Medulla oblongata (tissue), 1 donor: ENCODE results near the gene ZNF79.

Experiments used
- DNase-seq: peaks from one replicate; pipeline ENCODE4 v3.0.0-alpha.2; 2015; ENCODE audit errors: extremely low spot score

ZNF79 gene

DNA sequence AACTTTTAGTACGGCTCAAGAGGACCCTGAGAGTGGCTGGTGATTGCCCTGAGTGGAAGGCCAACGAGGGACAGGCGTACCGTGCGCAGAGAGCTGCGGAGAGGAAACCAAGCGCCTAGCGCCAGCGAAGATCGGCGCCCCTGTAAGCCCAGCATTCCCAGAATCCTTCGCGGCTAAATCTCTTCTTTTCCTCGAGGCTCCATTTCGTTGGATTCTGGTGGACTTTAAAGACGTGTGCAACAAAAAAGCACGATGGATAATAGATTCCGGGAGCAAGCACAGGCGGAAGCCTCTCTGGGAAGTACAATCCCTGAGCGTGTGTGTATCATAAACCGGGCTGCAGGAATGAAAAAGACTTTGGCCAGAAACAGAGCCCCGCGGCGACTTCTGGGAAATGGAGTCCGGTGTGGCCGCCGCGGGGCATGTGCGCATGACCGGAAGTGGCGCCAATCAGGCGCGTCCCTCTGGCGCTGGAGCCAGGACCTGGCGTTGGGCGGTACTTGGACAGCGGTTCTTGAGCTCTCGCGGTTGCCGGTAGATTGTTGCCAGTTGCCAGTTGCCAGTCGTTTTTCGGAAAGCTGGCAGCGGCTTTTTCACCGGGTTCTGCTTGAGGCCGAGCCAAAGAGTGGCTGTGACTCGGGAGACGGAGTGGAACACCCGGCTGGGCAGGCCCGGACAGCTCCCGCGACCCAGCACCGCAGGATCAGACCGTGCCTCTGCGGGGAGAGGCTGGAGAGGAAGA, at the start of gene ZNF79:
Gene ZNF79, plus strand, starts transcription at position 449 of the 742 bp plus-strand sequence. CDS start 406 bp downstream, outside the sequence.
- peak; percentile 95 for DNase-seq

DNA sequence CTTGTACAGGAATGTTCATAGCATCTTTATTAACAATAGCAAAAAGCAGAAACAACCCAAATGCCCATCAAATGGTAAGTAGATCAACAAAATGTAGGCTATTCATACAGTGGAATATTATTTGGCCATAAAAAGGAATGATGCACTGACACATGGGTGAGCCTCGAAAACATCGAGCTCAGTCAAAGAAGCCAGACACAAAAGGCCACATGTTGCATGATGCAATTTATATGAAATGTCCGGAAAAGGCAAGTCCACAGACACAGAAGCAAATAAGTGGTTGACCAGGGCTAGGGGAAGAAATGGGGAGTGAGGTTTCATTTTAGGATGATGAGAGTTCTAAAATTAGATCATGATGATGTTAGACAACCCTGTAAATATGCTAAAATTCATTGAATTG, 43.7 kb upstream of the ZNF79 start:
- no peak for DNase-seq

DNA sequence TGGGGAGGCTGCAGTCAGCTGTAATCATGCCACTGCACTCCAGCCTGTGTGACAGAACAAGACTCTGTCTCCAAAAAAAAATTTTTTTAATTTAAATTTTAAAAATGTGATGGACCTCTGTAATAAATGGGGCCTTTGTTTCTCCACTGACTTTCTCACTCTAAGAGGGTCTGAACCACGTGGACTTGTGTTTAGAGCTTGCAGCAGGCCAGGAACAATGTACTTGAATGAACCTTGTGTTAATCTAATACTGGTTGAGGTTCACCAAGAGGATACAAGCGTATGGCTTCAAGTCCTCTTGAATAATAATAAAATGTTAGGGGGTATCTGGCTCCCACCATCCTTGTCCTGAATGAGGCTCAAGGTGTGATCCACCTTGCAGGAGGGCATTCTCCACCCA, 41.6 kb upstream of the ZNF79 start:
- no peak for DNase-seq

DNA sequence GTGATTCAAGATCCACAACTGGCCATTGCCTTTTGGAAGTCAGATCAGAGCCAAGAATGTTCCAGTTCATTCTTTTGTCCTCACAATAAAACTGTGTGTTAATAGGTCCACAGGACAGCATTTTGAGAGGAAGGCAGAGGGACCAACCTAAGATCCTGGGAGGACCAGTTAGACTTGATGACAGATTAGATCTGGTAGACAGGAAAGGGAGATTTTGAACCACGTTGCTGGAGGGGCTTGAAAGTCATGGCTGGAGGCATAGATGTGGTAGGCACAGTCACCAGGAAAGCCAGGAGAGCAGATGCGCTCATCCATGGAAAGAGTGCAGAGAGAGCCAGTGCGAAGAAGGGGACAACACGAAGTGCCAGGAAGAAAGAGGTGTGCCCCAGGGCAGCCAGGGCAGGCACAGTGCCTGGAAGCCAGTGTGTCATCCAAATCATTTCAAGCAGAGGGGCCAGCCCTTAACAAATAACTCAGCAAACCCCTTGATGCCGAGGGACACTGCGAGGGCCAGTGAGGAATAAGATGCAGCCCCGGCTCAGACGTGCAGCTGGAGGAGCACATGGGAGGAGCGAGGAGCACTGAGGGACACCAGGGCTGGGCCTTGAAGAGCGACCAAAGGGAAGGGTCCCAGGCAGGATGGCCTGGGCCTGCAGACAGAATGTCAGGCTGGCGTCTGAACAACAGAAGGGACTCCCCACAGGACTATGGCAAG, 40.0 kb upstream of the ZNF79 start:
- DNase-seq: no peak

DNA sequence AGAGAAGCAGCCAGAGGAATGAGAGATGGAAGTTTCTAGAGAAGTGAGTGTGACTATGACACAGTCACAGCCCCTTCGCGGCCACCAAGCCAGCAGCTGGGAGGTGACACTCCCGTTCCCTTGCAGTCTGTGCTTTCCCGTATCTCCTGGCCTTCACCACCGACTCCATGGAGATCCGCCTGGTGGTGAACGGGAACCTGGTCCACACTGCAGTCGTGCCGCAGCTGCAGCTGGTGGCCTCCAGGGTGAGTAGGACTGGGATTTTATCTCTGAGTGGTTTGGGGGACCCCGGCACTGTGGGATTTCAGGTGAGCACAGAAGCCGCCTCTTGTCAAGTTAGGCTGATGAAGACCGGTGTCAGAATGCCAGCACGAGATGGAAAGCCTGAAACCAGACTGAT, 39.3 kb upstream of the ZNF79 start:
- no peak for DNase-seq

DNA sequence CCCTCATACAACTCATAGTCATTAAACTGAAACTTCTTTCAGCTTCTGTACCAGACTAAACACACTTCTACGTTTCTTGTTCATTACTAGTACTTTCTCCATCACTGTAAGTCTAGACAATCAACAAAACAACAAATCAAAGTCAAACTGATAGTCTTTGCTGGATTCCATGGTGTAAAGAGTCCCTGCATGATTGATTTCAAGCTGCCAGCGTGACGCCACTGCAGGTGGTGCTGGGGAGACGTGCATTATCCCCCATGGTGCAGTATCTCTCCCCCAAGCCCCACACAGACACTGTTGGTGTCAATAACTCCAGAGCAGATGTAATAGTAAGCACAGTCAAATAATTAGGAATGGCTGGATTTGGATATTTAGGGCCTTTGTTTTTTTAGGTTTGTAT, 37.9 kb upstream of the ZNF79 start:
- no peak for DNase-seq

DNA sequence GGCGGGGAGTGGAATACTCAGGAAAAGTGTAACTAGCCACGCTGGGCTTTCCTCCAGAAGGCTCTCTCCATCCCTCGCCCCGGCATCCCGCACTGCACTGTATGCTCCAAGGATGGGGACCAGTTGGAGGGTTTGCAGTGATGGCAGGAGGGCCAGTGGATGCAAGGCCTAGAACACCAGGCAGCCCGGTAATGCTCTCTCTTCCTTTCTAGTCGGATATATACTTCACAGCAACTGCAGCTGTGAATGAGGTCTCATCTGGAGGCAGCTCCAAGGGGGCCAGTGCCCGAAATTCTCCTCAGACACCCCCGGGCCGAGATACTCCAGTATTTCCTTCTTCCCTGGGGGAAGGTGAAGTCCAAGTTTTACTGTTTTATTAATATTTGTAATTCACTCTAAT, 37.2 kb upstream of the ZNF79 start:
- DNase-seq: no peak

DNA sequence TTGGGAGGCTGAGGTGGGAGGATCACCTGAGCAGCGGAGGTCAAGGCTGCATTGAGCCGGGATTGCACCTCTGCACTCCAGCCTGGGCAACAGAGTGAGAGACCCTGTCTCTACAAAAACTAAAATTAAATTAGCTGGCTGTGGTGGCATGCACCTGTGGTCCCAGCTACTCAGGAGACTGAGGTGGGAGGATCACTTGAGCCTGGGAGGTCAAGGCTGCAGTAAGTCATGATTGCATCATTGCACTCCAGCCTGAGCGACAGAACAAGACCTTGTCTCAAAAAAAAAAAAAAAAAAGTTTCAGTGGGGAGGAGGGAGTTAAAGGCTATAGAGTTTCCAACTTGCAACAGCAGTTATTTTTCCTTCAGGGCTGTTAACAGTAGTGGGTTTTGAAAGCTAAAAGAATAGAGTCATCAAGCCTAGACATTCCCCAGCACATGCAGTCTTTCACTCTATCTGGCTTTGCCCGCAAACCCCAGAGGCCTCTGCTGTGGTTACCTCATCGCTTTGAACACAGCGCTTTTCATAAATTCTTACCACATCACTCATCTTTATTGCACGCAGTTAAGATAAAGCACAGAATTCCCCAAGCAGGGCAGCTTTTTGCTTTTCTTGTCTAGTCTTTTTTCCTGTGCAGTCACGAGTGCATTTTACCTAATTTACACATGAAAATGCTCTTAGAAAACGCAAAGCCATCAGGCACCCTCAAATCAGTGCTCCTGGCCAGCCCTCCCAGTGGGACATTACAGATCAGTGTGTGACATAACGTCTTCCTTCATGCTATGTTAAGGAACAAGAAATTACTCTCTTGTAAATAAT, 35.9 kb upstream of the ZNF79 start:
- DNase-seq: peak; percentile 37

DNA sequence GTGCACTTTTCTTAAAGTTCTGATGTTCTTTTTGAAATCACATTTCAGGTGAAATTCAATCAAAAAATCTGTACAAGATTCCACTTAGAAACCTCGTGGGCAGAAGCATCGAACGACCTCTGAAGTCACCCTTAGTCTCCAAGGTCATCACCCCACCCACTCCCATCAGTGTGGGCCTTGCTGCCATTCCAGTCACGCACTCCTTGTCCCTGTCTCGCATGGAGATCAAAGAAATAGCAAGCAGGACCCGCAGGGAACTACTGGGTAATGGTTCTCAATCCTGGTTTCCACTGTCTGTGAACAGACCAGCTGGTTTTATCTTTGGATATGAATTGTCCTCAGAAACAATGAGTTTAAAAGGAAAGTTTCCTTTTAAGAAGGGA, 35.3 kb upstream of the ZNF79 start:
- no peak for DNase-seq

DNA sequence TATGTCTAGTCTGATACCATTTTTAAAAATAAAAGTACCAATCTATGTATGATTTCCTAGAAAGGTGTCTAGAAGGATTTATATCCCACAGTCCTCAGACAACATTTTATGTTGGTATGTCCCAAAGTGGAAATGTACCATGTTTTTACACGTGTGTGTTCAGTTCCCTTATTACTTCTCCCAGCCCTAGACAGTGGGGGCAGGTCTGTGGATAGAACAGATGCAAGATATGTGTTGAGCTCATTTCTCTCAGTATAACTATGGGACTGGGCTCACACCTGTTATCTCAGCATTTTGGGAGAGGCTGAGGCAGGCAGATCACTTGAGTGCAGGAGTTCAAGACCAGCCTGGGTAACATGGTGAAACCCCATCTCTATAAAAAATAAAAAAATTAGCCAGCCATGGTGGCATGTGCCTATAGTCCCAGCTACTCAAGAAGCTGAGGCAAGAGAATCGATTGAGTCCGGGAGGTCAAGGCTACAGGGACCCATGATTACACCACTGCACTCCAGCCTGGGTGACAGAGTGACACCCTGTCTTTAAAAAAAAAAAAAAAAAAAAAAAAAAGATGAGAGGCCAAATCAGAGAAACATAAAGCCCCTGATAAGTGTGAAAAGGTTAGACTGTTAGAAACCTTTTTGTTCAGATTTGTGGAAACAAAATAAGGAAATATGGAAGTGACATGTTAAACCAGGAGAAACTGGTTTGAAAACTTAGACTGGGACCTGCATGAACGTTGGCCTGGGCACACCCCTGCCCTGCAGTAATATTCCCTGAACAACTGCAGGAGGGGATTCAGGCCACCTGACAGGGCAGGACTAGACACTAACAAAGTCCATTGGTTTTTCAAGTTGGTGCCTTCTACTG, 34.6 kb upstream of the ZNF79 start:
- DNase-seq: no peak

DNA sequence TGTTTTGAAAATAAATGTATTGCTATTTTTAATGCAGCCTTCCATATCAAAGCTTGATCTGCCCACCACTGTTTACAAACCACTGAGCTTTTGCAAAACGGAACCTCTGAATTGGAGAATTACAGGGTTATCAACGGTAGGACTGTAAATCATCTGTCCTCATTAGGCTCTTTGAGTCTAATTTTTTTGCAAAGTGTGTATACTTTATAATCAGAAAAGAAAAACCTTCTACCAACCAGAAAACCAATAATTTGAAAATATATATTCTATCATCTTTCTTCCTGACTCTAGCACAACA, 34.0 kb upstream of the ZNF79 start:
- no peak for DNase-seq

DNA sequence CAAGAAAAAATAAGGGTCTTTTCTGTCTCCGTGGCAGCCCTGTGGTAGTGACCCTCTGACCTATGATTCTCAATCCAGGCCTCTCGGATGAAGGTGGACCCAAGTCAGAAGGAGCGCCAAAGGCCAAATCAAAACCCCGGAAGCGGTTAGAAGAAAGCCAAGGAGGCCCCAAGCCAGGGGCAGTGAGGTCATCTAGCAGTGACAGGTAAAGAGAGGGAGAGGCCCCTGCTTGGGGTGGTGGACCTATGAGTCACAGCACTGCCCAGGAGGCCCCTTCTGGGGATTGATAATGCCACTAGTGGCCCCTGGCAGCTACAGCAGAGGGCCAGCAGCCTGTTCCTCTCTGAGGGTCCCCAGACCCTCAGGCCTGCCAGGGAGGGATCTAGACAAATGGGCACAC, 33.6 kb upstream of the ZNF79 start:
- DNase-seq: no peak

DNA sequence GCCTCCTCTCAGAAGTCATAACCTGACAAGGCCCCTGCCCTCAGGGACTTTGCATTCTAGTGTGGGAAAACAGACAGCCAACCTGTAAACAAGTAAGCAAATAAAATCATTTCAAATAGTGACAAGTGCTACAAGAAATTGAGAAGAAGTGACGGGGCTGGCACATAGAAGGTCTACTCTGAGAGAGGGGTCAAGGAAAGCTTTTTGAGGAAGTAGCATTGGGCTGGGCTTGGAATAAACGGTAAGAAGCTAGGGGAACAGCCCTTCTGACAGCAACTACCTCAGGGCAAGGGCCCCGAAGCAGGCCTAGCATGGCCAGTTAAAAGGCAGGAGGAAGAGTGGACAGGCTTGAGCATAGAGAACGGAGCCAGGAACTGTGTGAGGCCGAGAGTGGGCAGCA, 32.0 kb upstream of the ZNF79 start:
- no peak for DNase-seq

DNA sequence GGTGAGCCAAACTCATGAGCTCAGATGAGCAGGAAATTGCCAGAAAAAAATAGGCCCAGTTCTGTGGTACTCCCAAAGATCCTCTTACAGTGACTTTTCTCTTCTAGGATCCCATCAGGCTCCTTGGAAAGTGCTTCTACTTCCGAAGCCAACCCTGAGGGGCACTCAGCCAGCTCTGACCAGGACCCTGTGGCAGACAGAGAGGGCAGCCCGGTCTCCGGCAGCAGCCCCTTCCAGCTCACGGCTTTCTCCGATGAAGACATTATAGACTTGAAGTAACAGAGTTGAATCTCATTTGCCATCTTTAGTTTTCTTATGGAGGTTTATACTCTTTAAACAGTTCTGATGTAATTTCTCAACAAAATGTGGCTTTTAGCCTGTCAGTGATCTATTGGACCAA, 31.2 kb upstream of the ZNF79 start:
- DNase-seq: no peak

DNA sequence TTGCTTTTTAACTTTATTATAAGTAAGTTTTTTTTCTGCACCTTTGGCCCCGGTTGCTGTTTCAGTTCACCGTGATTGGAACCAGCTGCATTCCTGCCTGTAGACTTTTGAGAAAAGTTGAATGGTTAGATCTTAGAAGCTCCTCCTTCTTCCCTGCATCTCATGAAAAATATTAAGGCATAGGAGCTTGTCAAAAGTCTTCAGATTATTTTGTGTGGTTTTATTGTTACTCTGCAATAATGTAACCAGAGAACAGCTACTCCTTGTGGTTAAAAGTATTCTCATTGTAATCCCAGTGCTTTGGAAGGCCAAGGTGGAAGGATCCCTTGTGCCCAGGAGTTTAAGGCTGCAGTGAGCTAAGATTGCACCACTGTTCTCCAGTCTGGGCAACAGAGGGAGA, 30.5 kb upstream of the ZNF79 start:
- no peak for DNase-seq

DNA sequence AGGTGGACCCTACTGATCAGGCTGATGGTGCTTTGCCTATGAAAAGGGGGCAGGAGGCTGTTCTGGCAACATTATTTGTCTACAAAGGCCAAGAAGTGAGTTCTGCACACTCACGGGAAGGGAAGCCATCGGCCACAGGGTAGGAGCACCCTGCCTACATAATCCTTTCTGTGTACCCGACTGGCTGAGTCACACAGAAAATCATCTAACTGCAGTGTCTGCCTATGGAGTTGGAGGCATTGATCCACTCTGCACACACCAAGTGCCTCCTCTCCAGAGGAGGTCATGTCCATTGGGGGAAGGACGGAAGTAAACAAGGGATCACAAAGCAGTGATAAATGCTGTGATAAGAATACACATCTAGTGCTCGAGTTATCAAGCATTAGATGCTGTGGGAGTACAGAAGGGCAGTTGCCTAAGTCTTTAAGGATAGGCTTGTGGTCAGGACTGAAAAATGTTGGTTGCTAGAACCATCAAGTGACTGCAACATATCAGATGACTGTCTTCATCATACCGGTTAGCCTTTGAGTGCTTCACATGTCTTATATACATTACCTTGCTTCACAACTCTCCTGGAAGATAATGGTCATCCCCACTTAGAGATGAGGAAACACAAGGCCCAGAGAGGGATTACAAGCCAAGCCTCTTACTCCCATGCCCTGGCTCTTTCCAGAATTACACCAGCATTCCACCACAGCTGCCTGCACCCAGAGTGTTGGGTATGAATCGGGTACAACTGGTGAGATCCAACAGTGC, 28.5 kb upstream of the ZNF79 start:
- DNase-seq: no peak

DNA sequence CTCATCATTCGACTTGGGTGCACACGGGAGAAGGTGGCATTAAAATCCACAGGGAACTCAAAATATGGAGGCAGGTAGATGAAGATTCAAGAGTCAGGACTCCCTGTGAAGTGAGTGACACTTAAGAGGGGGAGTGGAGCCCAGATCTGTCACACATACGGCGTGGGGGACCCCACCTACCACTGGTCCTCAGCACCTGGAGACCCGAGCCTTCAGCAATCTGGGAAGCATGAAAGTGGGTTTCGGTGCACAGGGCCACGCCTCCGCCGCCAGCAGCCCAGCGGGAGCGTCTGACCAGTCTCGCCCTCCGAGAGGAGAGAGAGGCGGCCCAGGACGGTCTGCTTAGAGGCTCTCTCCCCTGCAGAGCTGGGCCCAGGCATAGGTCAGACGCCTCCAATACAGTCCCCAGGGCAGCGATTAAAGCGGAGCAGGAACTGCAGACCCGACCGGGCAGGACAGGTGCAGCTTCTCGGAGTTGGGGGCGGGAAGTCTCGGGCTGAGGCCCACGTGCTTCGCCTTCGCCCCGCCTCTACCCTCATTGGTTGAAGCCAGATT, 27.9 kb upstream of the ZNF79 start:
- DNase-seq: no peak

DNA sequence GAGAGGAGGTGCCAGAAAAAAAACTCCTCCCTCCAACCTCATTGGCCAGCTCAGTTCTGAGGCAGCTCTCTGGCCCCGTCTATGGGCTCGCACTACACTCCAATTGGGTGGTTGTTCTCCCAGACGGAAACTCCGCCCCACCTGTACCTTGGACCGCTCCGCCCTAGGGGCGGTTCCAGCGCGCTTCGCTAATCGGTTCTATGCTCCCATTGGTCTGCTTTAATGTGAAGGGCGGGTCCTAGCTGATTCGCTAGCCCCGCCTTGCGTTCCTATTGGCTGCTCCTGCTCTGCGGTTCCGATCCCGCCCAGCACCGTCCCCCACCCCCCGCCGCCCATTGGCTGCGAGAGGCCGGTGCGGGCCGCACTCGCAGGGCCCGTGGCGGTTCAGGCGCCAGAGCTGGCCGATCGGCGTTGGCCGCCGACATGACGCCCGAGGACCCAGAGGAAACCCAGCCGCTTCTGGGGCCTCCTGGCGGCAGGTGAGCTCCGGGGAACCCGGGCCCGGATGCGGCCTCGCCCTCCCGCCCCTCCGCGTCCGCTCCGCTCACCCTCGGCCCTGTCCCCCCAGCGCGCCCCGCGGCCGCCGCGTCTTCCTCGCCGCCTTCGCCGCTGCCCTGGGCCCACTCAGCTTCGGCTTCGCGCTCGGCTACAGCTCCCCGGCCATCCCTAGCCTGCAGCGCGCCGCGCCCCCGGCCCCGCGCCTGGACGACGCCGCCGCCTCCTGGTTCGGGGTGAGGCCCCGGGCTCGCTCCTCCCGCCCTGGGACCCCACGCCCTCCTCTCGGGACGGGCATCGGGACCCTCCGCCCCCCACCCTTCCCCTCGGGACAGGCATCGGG, 27.2 kb upstream of the ZNF79 start, which contains the start of gene SLC2A8:
Gene SLC2A8, plus strand, starts transcription at position 362 of the 838 bp plus-strand sequence. Its CDS starts 62 bp downstream, at position 424.
- DNase-seq: peak; percentile 100

DNA sequence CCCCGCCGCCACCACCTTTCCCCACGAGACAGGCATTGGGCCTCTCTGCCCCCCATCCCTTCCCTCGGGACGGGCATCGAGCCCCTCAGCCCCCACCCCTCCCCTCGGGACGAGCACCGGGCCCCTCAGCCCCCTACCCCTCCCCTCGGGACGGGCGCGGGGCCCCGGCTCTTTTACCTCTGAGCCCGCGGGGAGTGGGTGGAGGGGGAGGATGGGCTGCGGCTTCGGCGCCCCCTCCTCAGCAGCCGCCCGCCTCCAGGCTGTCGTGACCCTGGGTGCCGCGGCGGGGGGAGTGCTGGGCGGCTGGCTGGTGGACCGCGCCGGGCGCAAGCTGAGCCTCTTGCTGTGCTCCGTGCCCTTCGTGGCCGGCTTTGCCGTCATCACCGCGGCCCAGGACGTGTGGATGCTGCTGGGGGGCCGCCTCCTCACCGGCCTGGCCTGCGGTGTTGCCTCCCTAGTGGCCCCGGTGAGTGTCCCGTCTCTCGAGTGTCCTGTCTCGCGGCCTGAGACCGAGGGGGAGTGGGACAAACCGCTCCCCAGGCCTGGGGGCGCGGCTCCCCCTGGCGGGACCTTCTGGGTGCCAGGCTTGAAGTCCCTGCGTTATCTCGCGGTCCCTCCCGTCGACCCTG, 26.4 kb upstream of the ZNF79 start:
- DNase-seq: peak; percentile 61
